K562 (cell line): ENCODE data around the gene NCOA6. TPM values are rescaled to one million over a fixed set of nuclear protein-coding genes. Genes with fewer than 3 reads are reported as not detected.

ENCODE experiments used
- ATAC-seq: fragments of 200-7000 bp; cut with Tn5 transposase; 3 replicates; pipeline ENCODE4 v1.9.1; 2020; ENCODE audit warnings: moderate library complexity
- BruUV-seq: library from RNA; stranded (reverse); fragments of 400-500 nt; replicated peaks from 2 replicates; lab custom pipeline; 2021; lab: Mats Ljungman, UMichigan
- CTCF ChIA-PET: fragments of 300-600 bp; formaldehyde crosslinking; extraction: SDS; loops from one replicate; lab custom pipeline; 2021; ENCODE audit warnings: low intra/inter-chr PET ratio; lab: Yijun Ruan, JAX
- POLR2A ChIA-PET: fragments of 300-600, 350-650 bp; sonication (Branson Sonifier 250); formaldehyde crosslinking; extraction: SDS; loops from one replicate; lab custom pipeline; 2021; ENCODE audit warnings: antibody characterized with exemption, inconsistent platforms; lab: Yijun Ruan, JAX
- DNase-seq, 4 experiments: peaks; one replicate each; pipeline versions ENCODE4 v3.0.0 to v3.0.0-alpha.2; 2011 to 2018; ENCODE audit warnings: low spot score in 3 of 4, mixed read lengths in 3 of 4; ENCODE audit errors: extremely low read depth in 1 of 4
- FAIRE-seq: peaks from 2 replicates; lab custom pipeline; 2011; peaks lifted over from hg19 to GRCh38; lab: Jason Lieb, UNC
- H2AFZ ChIP-seq: 2 replicates; pipeline ENCODE4 v1.6.0; 2011; ENCODE audit warnings: low read depth, low read length, control low read depth, inconsistent platforms
- H3K27ac ChIP-seq: fragments of 200-600 bp; 3 replicates; pipeline ENCODE4 v1.8.0; 2011; ENCODE audit warnings: low read depth, mild to moderate bottlenecking, control low read depth, inconsistent platforms, low read length, moderate library complexity, mixed read lengths; ENCODE audit errors: extremely low read depth
- H3K27me3 ChIP-seq, 2 experiments: fragments of 300-600 bp in 1 of 2; 2 replicates in 1 of 2; 3 replicates in 1 of 2; pipeline versions ENCODE4 v1.6.0 to v1.8.0; 2011; ENCODE audit warnings: inconsistent platforms in 2 of 2, low read length in 2 of 2, mild to moderate bottlenecking in 1 of 2, mixed read lengths in 1 of 2, moderate library complexity in 1 of 2; ENCODE audit not compliant: control insufficient read depth in 2 of 2, insufficient read depth in 2 of 2
- H3K36me3 ChIP-seq: fragments of 300-600 bp; 3 replicates; pipeline ENCODE4 v1.8.0; 2011; ENCODE audit warnings: mild to moderate bottlenecking, low read length, inconsistent platforms; ENCODE audit not compliant: control insufficient read depth, insufficient read depth
- H3K4me1 ChIP-seq, 2 experiments: fragments of 200-600 bp in 1 of 2; replicated peaks in 1 of 2; 2 replicates in 1 of 2; 3 replicates in 1 of 2; pipeline versions ENCODE4 v1.5.1 to v1.8.0; 2011; ENCODE audit warnings: inconsistent platforms in 2 of 2, low read length in 2 of 2, mild to moderate bottlenecking in 1 of 2, mixed read lengths in 1 of 2, moderate library complexity in 1 of 2; ENCODE audit not compliant: control insufficient read depth in 2 of 2, insufficient read depth in 2 of 2
- H3K4me2 ChIP-seq: 2 replicates; pipeline ENCODE4 v1.6.1; 2011; ENCODE audit warnings: low read length, control low read depth, inconsistent platforms, mixed read lengths; ENCODE audit not compliant: insufficient read depth
- H3K4me3 ChIP-seq: fragments of 200-600 bp; sonication (generic), shearing (Covaris generic); 2 replicates; pipeline ENCODE4 v1.5.1; 2016; ENCODE audit warnings: control low read depth, inconsistent platforms
- H3K79me2 ChIP-seq: fragments of 200-600 bp; 3 replicates; pipeline ENCODE4 v1.8.0; 2011; ENCODE audit warnings: low read length, inconsistent platforms; ENCODE audit not compliant: control insufficient read depth, insufficient read depth
- H3K9ac ChIP-seq, 2 experiments: 2 replicates each; pipeline versions ENCODE4 v1.6.0 to v1.6.1; 2011; ENCODE audit warnings: low read depth in 2 of 2, low read length in 2 of 2, control low read depth in 1 of 2, inconsistent platforms in 1 of 2, mild to moderate bottlenecking in 1 of 2, mixed read lengths in 1 of 2; ENCODE audit not compliant: insufficient read depth in 1 of 2
- H3K9me1 ChIP-seq: one replicate; pipeline ENCODE4 v1.6.0; 2011; ENCODE audit warnings: inconsistent platforms, mild to moderate bottlenecking, low read length, moderate library complexity; ENCODE audit not compliant: control insufficient read depth, insufficient read depth
- H3K9me3 ChIP-seq: replicated peaks from 2 replicates; pipeline ENCODE4 v1.5.1; 2011; ENCODE audit warnings: low read depth, low read length, inconsistent platforms; ENCODE audit not compliant: control insufficient read depth, insufficient read depth
- H4K20me1 ChIP-seq: replicated peaks from 2 replicates; pipeline ENCODE4 v1.6.1; 2011; ENCODE audit warnings: low read length, inconsistent platforms, mixed read lengths; ENCODE audit not compliant: control insufficient read depth, insufficient read depth
- ARID3A ChIP-seq: IDR thresholded peaks from 2 replicates; pipeline ENCODE4 v1.6.1; 2012; ENCODE audit warnings: low read depth, low read length, improper control_type of control experiment, borderline replicate concordance
- CBFA2T2 ChIP-seq: fragments of 450-650 bp; conservative IDR thresholded peaks from 2 replicates; pipeline ENCODE4 v1.6.1; 2017; ENCODE audit warnings: mild to moderate bottlenecking
- CBX1 ChIP-seq: sonication (generic); IDR thresholded peaks from 2 replicates; pipeline ENCODE4 v1.6.1; 2016; ENCODE audit warnings: antibody characterized with exemption, low read depth, mild to moderate bottlenecking
- CHAMP1 ChIP-seq: fragments of 450-650 bp; IDR thresholded peaks from 2 replicates; pipeline ENCODE4 v1.6.1; 2016; ENCODE audit warnings: mild to moderate bottlenecking
- CREB3L1 ChIP-seq: fragments of 450-650 bp; IDR thresholded peaks from 2 replicates; pipeline ENCODE4 v1.6.1; 2014; ENCODE audit warnings: low read depth, mild to moderate bottlenecking, moderate library complexity, borderline replicate concordance
- GABPB2 ChIP-seq: fragments of 250-450 bp; sonication (Bioruptor Pico); conservative IDR thresholded peaks from 2 replicates; pipeline ENCODE4 v1.5.1; 2021; ENCODE audit warnings: mild to moderate bottlenecking
- MAZ ChIP-seq, 2 experiments: fragments of 450-650 bp in 1 of 2; sonication (generic) in 1 of 2; formaldehyde crosslinking; IDR thresholded peaks in 1 of 2; conservative IDR thresholded peaks in 1 of 2; 2 replicates each; pipeline versions ENCODE4 v1.4.0 to v1.5.0; 2020; ENCODE audit warnings: mild to moderate bottlenecking in 1 of 2, missing genetic modification reagents in 1 of 2
- MCM3 ChIP-seq: fragments of 450-650 bp; IDR thresholded peaks from 2 replicates; pipeline ENCODE4 v1.6.1; 2016
- SFPQ ChIP-seq: fragments of 200-400 bp; formaldehyde crosslinking; IDR thresholded peaks from 2 replicates; pipeline ENCODE4 v1.6.1; 2017; ENCODE audit warnings: mild to moderate bottlenecking, low read depth, low read length, moderate library complexity
- STAG1 ChIP-seq: sonication (generic); formaldehyde crosslinking; IDR thresholded peaks from 2 replicates; pipeline ENCODE4 v1.5.0; 2020; ENCODE audit warnings: missing genetic modification reagents, borderline replicate concordance
- USF2 ChIP-seq: sonication (generic); formaldehyde crosslinking; IDR thresholded peaks from 2 replicates; pipeline ENCODE4 v1.5.0; 2020; ENCODE audit warnings: missing genetic modification reagents
- ZEB2 ChIP-seq: fragments of 450-650 bp; IDR thresholded peaks from 2 replicates; pipeline ENCODE4 v1.6.1; 2016
- WGBS: fragments of 100-300 bp; shearing (Covaris generic); methylation state at CpG from one replicate; pipeline ENCODE4 v1.1.6; 2016; ENCODE audit warnings: low coverage, mixed read lengths; ENCODE audit not compliant: insufficient coverage; ENCODE audit errors: missing lambda C conversion rate; 5-methylcytosine and 5-hydroxymethylcytosine counted together
- in situ Hi-C: fragments of 300-500 bp; cut with MboI; formaldehyde crosslinking; loops from 4 replicates; pipeline ENCODE4 v1.15.0; 2018; ENCODE audit warnings: inconsistent platforms, mixed read lengths
- intact Hi-C: fragments of 100-400 bp; cut with micrococcal nuclease; formaldehyde crosslinking; loops from 2 replicates; pipeline ENCODE4 v1.14.2; 2022
- polyA plus RNA-seq, 8 experiments: library from polyadenylated mRNA; depleted of rRNA in 4 of 8; stranded (reverse) in 5 of 8; unstranded in 3 of 8; fragments of >200 nt; fragmentation: Nextera tagmentation in 2 of 8; fragmentation: Illumina TruSeq in 1 of 8; extraction: Ambion mirVana in 2 of 8; extraction: Trizol in 1 of 8; gene quantifications; 2 replicates each; pipeline versions ENCODE4 v1.2.1 to v1.2.3, GENCODE V29; 2011 to 2014; ENCODE audit warnings: inconsistent platforms in 1 of 8, missing spikeins in 1 of 8
- total RNA-seq, 7 experiments: library from RNA; depleted of rRNA in 6 of 7; stranded (reverse); fragments of >200 nt in 6 of 7; fragmentation: Illumina TruSeq in 2 of 7; extraction: Trizol in 2 of 7; gene quantifications; 2 replicates each; pipeline versions ENCODE4 v1.2.1 to v1.2.3, GENCODE V29; 2011 to 2021; ENCODE audit warnings: low replicate concordance in 1 of 7

Gene NCOA6
- total and polyA plus RNA-seq, 9 of the 15 experiments (the other 6 are each of a cell fraction or from before 2014, with no cell fraction given) = 6.1 to 25.0 (median 9.5) TPM

GRCh38 chr20:34824806-34825529, 483 bp downstream of the NCOA6 start:
- WGBS = 0% methylated on average over 5 of the region's 68 CpGs
- intact Hi-C loops = no loop called here
- peak; percentile 94 for ATAC-seq
- TF ChIP-seq CBX1 (no peak), ARID3A (no peak), STAG1 (CRISPR knock-in tag) (no peak), USF2 (CRISPR knock-in tag) (no peak), SFPQ (no peak), ZEB2 (no peak), GABPB2 (no peak), CBFA2T2 (no peak), MCM3 (no peak), CREB3L1 (no peak; the same call in 1 of the 2 replicates), MAZ (CRISPR knock-in tag; conservative IDR thresholded peaks at IDR 0.05 in 1 of 2, IDR thresholded peaks at IDR 0.05 in 1 of 2) (peak; percentile 76 to 98), CHAMP1 (no peak)

More at GRCh38 chr20:34824806-34825529, 483 bp downstream of the NCOA6 start:
- ChIA-PET CTCF (interaction anchor here (0.7 kb wide), 1 partner anchor 50 kb away, joined by 3 read pairs; no protein-coding TSS in a partner anchor), POLR2A (interaction anchor here (0.5 to 2.1 kb wide), 17 partner anchors 8 to 736 kb away, joined by 3 to 8 read pairs (median 3); partner anchors contain the start of gene ACSS2)
- Histone ChIP-seq H4K20me1 (peaks cover 11% of the 10 kb centered on the region; the same call in 1 of the 2 replicates), H3K36me3 (0 out of 3 replicates have a peak, but pooled peaks cover 7% of the 10 kb centered on the region), H3K27me3 (no peaks in the 10 kb centered on the region), H2AFZ (peak overlapping the region; percentile 61), H3K4me1 (peaks cover 15 to 20% of the 10 kb centered on the region in 2 experiments; a peak in 4 of 5 replicates), H3K9me1 (no peaks in the 10 kb centered on the region), H3K4me3 (peak overlapping the region; percentile 83), H3K27ac (peak overlapping the region; percentile 91), H3K9ac (peak overlapping the region; percentile 81 to 98), H3K9me3 (no peaks in the 10 kb centered on the region), H3K4me2 (peak overlapping the region; percentile 94), H3K79me2 (peaks cover 47% of the 10 kb centered on the region)
- in situ Hi-C loops = no loop called here
- DNase-seq = peak in 2 of 4 experiments; percentile 79 to 82
- BruUV-seq = no TSS peak
- no peak for FAIRE-seq
